Mesothelial cell of epicardium (in vitro differentiated cells): Measurements from ENCODE around the gene SPRY4. TPM values are rescaled to one million over a fixed set of nuclear protein-coding genes. Genes with fewer than 3 reads are reported as not detected.

Source experiments
- DNase-seq, 2 experiments: peaks; one replicate each; pipeline ENCODE4 v3.0.0; 2021; ENCODE audit warnings: low spot score in 2 of 2; ENCODE audit not compliant: unreplicated experiment in 2 of 2
- H3K27ac Mint-ChIP-seq: 2 replicates; pipeline ENCODE4 v1.8.0; 2021; ENCODE audit warnings: mixed read lengths
- H3K27me3 Mint-ChIP-seq: 2 replicates; pipeline ENCODE4 v1.8.0; 2021; ENCODE audit warnings: low read depth, mixed read lengths
- H3K36me3 Mint-ChIP-seq: 2 replicates; pipeline ENCODE4 v1.8.0; 2021; ENCODE audit warnings: mixed read lengths
- H3K4me1 Mint-ChIP-seq: 2 replicates; pipeline ENCODE4 v1.8.0; 2021; ENCODE audit warnings: mixed read lengths
- H3K4me3 Mint-ChIP-seq: 2 replicates; pipeline ENCODE4 v1.8.0; 2021; ENCODE audit warnings: mild to moderate bottlenecking, moderate library complexity, mixed read lengths
- H3K9me3 Mint-ChIP-seq: 2 replicates; pipeline ENCODE4 v1.8.0; 2021; ENCODE audit warnings: mixed read lengths
- total RNA-seq: library from RNA; stranded (reverse); gene quantifications from 3 replicates; pipeline ENCODE4 v1.2.1, GENCODE V29; 2021
- TF ChIP-seq, protein P1 (sequence below): fragments of 200-600 bp; sonication (generic); IDR thresholded peaks from one replicate; pipeline ENCODE4 v1.5.0; 2021; ENCODE audit warnings: antibody characterized with exemption; ENCODE audit not compliant: unreplicated experiment

Gene SPRY4
- total RNA-seq, 1 donor from 2014 or later = 21.5 TPM

DNA sequence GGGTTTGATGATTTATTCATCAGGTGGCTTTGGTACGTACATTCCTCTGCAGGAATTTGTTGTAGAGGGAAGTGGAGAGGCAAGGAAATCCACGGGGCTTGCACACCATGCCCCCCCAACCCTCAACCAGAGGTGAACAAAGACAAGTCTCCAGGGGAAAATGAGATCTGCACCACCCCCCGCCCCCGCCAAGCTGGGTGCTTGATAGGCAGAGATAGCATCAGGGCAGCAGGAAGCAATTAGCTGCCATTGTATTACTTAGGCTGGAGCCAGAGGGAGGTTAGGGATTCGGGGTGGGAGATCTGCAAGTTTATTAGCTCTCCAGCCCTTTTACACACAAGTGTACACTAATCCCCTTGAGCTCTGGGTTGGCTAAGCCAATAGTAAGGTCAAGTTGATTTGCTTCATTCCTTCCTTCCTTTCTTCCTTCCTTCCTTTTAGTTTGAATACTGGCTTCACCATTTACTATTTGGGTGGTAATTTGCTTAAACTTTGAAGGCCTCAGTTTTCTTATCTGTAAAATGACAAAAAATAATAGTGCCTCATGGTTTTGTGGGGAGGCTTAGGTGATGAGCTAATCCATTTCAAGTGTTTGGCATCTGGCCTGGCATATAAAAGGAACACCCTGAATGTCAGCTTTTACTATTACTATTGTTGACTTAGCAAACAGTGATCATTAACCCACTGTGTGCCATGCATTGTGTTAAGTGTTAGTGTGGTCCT, 34.1 kb downstream of the SPRY4 start:
- H3K4me3 Mint-ChIP-seq = peak overlapping the region; percentile 31
- no peaks in the 10 kb centered on the region for H3K27me3 Mint-ChIP-seq
- TF ChIP-seq, protein P1, sequence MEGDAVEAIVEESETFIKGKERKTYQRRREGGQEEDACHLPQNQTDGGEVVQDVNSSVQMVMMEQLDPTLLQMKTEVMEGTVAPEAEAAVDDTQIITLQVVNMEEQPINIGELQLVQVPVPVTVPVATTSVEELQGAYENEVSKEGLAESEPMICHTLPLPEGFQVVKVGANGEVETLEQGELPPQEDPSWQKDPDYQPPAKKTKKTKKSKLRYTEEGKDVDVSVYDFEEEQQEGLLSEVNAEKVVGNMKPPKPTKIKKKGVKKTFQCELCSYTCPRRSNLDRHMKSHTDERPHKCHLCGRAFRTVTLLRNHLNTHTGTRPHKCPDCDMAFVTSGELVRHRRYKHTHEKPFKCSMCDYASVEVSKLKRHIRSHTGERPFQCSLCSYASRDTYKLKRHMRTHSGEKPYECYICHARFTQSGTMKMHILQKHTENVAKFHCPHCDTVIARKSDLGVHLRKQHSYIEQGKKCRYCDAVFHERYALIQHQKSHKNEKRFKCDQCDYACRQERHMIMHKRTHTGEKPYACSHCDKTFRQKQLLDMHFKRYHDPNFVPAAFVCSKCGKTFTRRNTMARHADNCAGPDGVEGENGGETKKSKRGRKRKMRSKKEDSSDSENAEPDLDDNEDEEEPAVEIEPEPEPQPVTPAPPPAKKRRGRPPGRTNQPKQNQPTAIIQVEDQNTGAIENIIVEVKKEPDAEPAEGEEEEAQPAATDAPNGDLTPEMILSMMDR = no peak
- H3K36me3 Mint-ChIP-seq = no peaks in the 10 kb centered on the region
- DNase-seq = no peak
- peak overlapping the region; percentile 76 for H3K27ac Mint-ChIP-seq
- peaks cover 31% of the 10 kb centered on the region for H3K4me1 Mint-ChIP-seq
- no peaks in the 10 kb centered on the region for H3K9me3 Mint-ChIP-seq

- H3K27ac Mint-ChIP-seq = peak overlapping the region; percentile 76
These were observed 34.9 kb downstream of the SPRY4 start for GRCh38 chr5:142289708-142290576.

DNA sequence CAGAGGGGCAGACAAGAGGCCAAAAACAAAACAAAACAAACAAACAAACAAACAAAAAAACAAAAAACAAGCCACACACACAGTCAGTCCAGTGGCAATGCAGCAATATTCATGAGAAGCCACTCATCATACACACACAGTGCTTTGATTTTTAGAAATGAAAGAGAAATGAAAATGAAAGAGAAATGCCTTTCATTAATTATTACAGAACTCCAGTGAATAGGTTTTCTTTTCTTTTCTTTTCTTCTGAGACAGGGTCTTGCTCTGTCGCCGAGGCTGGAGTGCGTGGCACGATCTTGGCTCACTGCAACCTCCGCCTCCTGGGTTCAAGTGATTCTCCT, 36.9 kb downstream of the SPRY4 start:
- H3K27me3 Mint-ChIP-seq = no peaks in the 10 kb centered on the region

More at GRCh38 chr5:142289708-142290576, 34.9 kb downstream of the SPRY4 start:
- Mint-ChIP-seq H3K4me1 (peaks cover 24% of the 10 kb centered on the region), H3K4me3 (no peak overlapping the region), H3K9me3 (no peaks in the 10 kb centered on the region), H3K27me3 (no peaks in the 10 kb centered on the region), H3K36me3 (no peaks in the 10 kb centered on the region)
- TF ChIP-seq, protein P1 = no peak
- no peak for DNase-seq

GRCh38 chr5:142287096-142287972, 37.5 kb downstream of the SPRY4 start:
- TF ChIP-seq, protein P1 = no peak
- Mint-ChIP-seq H3K9me3 (no peaks in the 10 kb centered on the region), H3K27ac (peak overlapping the region; percentile 81), H3K4me1 (peaks cover 23% of the 10 kb centered on the region), H3K36me3 (no peaks in the 10 kb centered on the region), H3K27me3 (no peaks in the 10 kb centered on the region), H3K4me3 (no peak overlapping the region)
- no peak for DNase-seq

More for the DNA sequence above, 36.9 kb downstream of the SPRY4 start:
- Mint-ChIP-seq H3K4me1 (peaks cover 23% of the 10 kb centered on the region), H3K9me3 (no peaks in the 10 kb centered on the region), H3K36me3 (no peaks in the 10 kb centered on the region), H3K27ac (peak overlapping the region; percentile 81), H3K4me3 (no peak overlapping the region)
- TF ChIP-seq, protein P1 = no peak
- DNase-seq = no peak

GRCh38 chr5:142286111-142286510, 38.7 kb downstream of the SPRY4 start:
- Mint-ChIP-seq H3K4me3 (no peak overlapping the region), H3K36me3 (no peaks in the 10 kb centered on the region), H3K27me3 (no peaks in the 10 kb centered on the region), H3K27ac (no peak overlapping the region), H3K9me3 (no peaks in the 10 kb centered on the region), H3K4me1 (peaks cover 29% of the 10 kb centered on the region)
- TF ChIP-seq, protein P1 = no peak
- no peak for DNase-seq
